ENCODE data around the gene TES.

DNA sequence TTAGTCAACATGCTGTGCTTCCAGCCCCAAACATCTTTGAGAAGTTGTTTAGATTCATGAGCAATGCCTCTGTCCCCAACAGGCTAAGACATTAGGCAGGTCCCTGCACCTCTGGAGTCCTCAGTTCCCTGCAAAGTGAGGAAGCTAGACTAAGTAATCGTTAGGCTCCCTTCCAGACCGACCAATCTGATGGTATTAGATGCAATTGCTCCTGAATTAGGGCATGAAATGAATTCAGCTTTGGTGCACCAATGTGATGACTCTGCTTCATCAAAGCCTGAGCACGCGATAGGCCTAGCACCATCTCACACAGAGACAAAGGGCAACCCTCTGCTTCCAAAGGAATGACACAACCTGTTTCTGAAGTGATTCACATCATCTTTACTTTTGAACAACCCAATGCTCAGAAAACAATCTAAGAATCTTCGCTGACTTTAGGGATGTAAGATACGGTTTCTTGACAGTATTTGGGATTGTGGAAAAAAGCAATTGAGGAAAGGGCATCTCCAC lies 723 bp upstream of the TES start:
- TF ChIP-seq, protein P1, sequence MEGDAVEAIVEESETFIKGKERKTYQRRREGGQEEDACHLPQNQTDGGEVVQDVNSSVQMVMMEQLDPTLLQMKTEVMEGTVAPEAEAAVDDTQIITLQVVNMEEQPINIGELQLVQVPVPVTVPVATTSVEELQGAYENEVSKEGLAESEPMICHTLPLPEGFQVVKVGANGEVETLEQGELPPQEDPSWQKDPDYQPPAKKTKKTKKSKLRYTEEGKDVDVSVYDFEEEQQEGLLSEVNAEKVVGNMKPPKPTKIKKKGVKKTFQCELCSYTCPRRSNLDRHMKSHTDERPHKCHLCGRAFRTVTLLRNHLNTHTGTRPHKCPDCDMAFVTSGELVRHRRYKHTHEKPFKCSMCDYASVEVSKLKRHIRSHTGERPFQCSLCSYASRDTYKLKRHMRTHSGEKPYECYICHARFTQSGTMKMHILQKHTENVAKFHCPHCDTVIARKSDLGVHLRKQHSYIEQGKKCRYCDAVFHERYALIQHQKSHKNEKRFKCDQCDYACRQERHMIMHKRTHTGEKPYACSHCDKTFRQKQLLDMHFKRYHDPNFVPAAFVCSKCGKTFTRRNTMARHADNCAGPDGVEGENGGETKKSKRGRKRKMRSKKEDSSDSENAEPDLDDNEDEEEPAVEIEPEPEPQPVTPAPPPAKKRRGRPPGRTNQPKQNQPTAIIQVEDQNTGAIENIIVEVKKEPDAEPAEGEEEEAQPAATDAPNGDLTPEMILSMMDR (IDR thresholded peaks at IDR 0.05): no peak
- no peak for TF ChIP-seq POLR2A (IDR thresholded peaks at IDR 0.05)

Measured in uterus (tissue), 2 donors.